Measurements from ENCODE around the gene THAP4.

DNA sequence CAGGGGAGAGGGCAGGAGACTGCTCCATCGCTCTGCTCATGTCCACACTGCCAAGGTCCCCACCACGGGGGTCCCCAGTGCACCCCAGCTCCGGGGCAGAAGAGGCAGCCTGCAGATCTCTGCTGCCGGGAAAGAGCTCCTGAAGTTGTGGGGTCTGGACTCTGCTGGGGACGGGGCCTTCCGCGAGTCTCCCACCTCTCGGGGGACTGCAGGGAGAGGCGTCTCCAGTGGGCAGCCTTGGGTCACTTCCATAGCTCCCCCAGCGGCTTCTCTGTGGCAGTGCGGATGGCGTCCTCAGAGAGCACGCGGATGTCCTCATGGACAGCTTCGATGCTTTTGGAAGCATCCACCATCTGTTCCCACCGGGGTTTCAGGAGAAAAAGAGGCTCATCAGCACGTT, 38.9 kb upstream of the THAP4 start:
- TF ChIP-seq, protein P1, sequence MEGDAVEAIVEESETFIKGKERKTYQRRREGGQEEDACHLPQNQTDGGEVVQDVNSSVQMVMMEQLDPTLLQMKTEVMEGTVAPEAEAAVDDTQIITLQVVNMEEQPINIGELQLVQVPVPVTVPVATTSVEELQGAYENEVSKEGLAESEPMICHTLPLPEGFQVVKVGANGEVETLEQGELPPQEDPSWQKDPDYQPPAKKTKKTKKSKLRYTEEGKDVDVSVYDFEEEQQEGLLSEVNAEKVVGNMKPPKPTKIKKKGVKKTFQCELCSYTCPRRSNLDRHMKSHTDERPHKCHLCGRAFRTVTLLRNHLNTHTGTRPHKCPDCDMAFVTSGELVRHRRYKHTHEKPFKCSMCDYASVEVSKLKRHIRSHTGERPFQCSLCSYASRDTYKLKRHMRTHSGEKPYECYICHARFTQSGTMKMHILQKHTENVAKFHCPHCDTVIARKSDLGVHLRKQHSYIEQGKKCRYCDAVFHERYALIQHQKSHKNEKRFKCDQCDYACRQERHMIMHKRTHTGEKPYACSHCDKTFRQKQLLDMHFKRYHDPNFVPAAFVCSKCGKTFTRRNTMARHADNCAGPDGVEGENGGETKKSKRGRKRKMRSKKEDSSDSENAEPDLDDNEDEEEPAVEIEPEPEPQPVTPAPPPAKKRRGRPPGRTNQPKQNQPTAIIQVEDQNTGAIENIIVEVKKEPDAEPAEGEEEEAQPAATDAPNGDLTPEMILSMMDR (IDR thresholded peaks at IDR 0.05; ENCODE audit: insufficient read depth, low read depth, low read length): no peak
- no peak for TF ChIP-seq EZH2 (IDR thresholded peaks at IDR 0.05; ENCODE audit: insufficient read depth, low read length)
